HG03342 (cell line): ENCODE data around the gene RERE.
"Not testable (repeated sequence)": the region's sequence is repeated elsewhere in the genome, so short reads cannot be mapped to it uniquely, and the experiment has no call there.

Source experiments
- ATAC-seq: cut with Tn5 transposase; IDR thresholded peaks from one replicate; pipeline ENCODE4 v1.9.1; 2021; ENCODE audit warnings: mild to moderate bottlenecking, moderate library complexity; ENCODE audit not compliant: unreplicated experiment

Gene RERE

DNA sequence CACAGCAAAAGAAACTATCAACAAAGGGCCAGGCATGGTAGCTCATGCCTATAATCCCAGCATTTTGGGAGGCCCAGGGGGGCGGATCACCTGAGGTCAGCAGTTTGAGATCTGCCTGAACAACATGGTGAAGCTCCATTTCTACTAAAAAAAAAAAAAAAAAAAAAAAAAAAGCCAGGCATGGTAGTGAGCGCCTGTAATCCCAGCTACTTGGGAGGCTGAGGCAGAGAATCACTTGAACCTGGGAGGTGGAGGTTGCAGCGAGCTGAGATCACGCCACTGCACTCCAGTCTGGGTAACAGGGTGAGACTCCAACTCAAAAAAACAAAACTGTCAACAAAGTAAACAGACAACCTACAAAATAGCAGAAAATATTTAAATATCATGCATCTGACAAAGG lies 122.0 kb downstream of the RERE start:
- not testable (repeated sequence) for ATAC-seq

GRCh38 chr1:8693107-8693506 lies 124.3 kb downstream of the RERE start:
- no peak for ATAC-seq

DNA sequence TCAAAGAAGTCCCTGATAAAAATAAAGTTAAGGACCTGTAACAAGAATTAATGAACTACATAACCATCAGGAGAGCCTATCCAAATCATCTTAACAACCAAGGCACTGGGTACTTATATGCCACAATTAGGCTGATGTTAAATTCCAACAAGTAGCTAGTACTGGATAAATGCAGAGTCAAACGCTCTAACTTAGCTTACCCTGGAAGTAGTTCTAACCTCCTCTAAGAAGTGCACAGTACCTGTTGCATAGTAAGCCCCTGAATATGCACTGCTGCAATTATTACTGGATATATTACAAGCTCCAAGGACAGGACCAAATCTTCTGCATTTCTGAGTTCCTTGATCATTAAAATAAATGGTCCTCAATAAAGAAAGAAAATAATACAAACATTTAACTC lies 125.8 kb downstream of the RERE start:
- ATAC-seq, result no peak

DNA sequence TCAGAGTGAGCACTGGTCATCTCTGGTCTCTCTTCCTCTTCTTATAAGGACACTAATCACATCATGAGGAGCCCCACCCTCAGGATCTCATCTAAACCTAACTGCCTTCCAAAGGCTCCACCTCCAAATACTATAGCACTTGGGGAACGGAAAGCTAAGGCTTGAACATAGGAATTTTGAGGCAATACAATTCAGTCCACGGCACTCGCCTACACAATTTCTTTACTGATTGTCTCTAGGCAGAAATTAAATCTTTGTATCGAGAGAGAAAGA lies 127.3 kb downstream of the RERE start:
- ATAC-seq, result no peak

- no peak for ATAC-seq
These were observed 127.8 kb downstream of the RERE start for GRCh38 chr1:8689431-8690252.

- ATAC-seq, result no peak
These were observed 129.9 kb downstream of the RERE start for GRCh38 chr1:8687538-8687937.

GRCh38 chr1:8687039-8687438 lies 130.4 kb downstream of the RERE start:
- no peak for ATAC-seq

DNA sequence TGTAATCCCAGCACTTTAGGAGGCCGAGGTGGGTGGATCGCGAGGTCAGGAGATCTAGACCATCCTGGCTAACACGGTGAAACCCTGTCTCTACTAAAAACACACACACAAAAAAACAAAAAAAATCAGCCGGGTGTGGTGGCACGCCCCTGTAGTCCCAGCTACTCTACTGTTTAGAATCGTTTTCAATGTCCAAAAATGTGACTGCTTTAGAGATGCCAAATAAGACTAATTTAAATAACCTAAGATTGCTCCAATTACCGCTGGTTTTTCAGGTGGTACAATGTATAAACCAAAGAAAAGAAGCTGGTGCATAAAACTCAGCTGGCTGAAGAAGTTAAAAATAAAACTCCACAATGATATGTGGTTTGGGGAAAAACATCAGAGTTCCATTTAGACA lies 132.0 kb downstream of the RERE start:
- no peak for ATAC-seq

- ATAC-seq, result no peak
These were observed 132.8 kb downstream of the RERE start for GRCh38 chr1:8684590-8684989.

DNA sequence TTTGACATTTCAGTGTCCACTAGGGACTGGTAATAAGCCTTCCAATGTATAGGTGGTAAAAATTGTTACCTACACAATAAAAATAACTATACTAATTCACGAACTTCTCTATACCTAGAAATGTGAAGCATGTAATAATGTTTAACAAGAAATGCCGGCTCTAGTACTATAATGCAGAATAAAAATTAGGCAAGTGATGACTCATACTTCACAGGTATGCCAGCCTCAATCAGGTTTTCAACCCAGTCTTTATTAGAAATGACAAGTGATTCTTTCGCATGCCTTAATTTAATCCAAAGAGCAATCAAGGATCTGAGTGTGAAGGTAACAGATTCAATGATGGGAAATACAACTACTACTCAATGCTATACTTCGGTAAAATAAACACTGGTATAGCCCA lies 134.9 kb downstream of the RERE start:
- no peak for ATAC-seq

DNA sequence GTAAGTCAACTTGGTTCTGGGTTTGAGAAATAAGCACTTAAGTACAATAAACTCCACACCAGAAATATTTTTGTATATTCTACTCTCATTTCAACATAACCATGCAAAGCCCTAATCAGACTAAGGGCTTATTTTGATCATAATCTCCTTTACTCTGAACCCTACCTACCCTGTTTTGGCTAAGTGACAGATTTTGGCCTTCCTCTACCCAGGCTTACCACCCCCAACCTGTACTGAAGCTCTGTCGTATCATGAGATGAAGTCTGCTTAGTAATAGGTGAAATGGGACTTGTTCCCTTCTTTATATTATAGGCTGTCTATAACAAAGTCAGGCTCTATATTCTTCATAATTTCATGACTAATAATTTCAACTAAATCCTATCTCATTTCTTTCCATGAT lies 135.5 kb downstream of the RERE start:
- no peak for ATAC-seq

- no peak for ATAC-seq
These were observed 136.5 kb downstream of the RERE start for GRCh38 chr1:8680664-8681650.

DNA sequence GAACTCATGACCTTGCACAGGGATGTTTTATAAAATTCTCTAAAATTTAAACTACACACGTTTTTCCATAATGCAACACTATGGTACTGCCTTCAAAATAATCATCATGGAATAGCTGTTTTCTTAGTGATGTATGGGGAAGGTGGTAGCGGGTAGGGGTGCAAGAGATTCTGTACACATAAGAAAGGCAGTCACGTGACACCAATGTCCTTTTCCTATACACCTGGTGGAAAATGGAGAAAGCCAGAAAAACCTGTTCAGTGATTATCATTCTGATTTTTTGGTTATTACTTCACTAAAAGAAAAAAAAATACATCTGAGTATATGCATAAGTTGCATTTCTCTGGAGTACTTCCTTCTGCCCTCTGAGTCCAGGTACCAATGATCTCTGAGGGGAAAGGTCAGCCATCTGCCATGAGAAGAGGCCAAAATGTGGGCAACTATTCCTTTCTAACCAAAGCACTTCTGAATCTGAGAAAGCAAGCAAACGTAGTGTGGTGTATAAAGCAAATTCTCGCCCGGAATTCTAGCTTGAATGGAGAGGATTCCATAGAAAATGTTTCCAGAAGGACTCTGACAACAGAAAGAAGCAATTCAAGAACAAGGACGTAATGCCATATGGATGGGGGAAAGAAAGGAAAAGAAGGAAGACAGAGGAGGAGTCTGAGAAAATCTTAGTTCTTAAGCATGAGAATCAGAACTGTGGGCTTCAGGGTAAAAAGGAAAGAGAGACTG lies 137.3 kb downstream of the RERE start:
- no peak for ATAC-seq

- no peak for ATAC-seq
These were observed 138.0 kb downstream of the RERE start for GRCh38 chr1:8679395-8679800.

- no peak for ATAC-seq
These were observed 138.6 kb downstream of the RERE start for GRCh38 chr1:8678673-8679394.

- ATAC-seq, result no peak
These were observed 139.7 kb downstream of the RERE start for GRCh38 chr1:8677782-8678181.

GRCh38 chr1:8676813-8677212 lies 140.6 kb downstream of the RERE start:
- no peak for ATAC-seq

- no peak for ATAC-seq
These were observed 141.4 kb downstream of the RERE start for GRCh38 chr1:8676072-8676471.

DNA sequence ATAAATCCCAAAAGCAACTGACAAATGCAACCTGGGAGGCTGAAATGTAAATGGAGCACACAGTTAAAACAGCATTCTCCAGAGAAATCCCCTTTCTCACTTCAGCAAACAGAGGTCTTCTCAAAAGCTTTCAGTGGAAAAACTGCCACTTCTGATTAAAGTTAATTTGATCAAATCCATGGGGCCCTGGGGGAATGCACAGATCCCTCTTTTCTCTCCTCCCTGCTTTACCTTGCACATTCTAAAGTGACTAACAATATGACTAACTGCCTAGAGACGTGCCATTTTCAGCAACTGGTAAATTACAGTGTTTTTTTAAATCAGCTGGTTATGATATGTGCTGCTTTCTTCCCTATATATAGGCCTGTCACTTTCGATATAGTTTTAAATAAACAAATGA lies 142.5 kb downstream of the RERE start:
- ATAC-seq, result no peak

DNA sequence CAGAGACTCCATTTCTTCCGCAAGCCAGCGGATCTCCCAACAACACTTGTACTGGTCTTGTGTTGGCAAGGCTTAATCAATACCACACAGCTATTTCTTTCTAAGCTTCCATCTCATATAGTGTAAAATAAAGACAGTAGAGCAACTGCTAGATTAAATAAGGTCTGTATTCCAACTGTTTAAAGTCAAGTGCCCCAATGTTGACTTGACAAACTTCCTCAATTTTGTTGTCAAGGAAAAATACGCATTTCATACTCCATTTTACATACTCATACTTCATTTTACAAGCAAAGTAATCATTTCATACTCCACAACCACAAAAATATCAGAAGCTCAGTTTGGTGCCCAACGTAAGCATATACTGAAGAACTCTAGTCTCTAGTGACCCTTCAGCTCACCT lies 143.0 kb downstream of the RERE start:
- ATAC-seq, result no peak
